Thoracic aorta (tissue), 2 donors: Measurements from ENCODE around the gene NMUR2. TPM values are rescaled to one million over a fixed set of nuclear protein-coding genes. Genes with fewer than 3 reads are reported as not detected.

Source experiments
- ATAC-seq: fragments of 150-250 bp; one replicate; pipeline ENCODE4 v1.8.0; 2017; ENCODE audit warnings: low read depth; ENCODE audit not compliant: insufficient number of reproducible peaks, low FRiP score
- DNase-seq: peaks from one replicate; pipeline ENCODE4 v3.0.0-alpha.2; 2020; ENCODE audit warnings: low spot score
- H3K27ac ChIP-seq, 2 donors: fragments of 200-600 bp; sonication (generic); 1 replicate in 1 of 2; 2 replicates in 1 of 2; pipeline ENCODE4 v1.5.1; 2016; ENCODE audit warnings: mild to moderate bottlenecking in 2 of 2, moderate library complexity in 2 of 2
- H3K27me3 ChIP-seq: fragments of 200-600 bp; sonication (generic); replicated peaks from 2 replicates; pipeline ENCODE4 v1.6.0; 2016; ENCODE audit warnings: mild to moderate bottlenecking; ENCODE audit not compliant: insufficient read depth
- H3K36me3 ChIP-seq: fragments of 200-600 bp; sonication (generic); one replicate; pipeline ENCODE4 v1.5.1; 2016
- H3K4me1 ChIP-seq, 2 donors: fragments of 200-600 bp; sonication (generic); 1 replicate in 1 of 2; 2 replicates in 1 of 2; pipeline versions ENCODE4 v1.5.1 to v1.6.0; 2016; ENCODE audit warnings: low read depth in 2 of 2, mild to moderate bottlenecking in 1 of 2; ENCODE audit not compliant: control insufficient read depth in 1 of 2
- H3K4me3 ChIP-seq: fragments of 200-600 bp; sonication (generic); 2 replicates; pipeline ENCODE4 v1.5.1; 2016; ENCODE audit warnings: mild to moderate bottlenecking
- H3K9me3 ChIP-seq: fragments of 200-600 bp; sonication (generic); 2 replicates; pipeline ENCODE4 v1.5.1; 2016
- total RNA-seq, 2 donors: library from RNA; depleted of rRNA; stranded (reverse); fragments of >200 nt; gene quantifications; one replicate each; pipeline versions ENCODE4 v1.1.0 to v1.2.3, GENCODE V29; 2016
- TF ChIP-seq, protein P1 (sequence below): fragments of 200-600 bp; sonication (generic); IDR thresholded peaks from one replicate; pipeline ENCODE4 v1.5.1; 2019; ENCODE audit warnings: antibody characterized with exemption

The NMUR2 gene
- total RNA-seq, 2 donors from 2014 or later: not detected

DNA sequence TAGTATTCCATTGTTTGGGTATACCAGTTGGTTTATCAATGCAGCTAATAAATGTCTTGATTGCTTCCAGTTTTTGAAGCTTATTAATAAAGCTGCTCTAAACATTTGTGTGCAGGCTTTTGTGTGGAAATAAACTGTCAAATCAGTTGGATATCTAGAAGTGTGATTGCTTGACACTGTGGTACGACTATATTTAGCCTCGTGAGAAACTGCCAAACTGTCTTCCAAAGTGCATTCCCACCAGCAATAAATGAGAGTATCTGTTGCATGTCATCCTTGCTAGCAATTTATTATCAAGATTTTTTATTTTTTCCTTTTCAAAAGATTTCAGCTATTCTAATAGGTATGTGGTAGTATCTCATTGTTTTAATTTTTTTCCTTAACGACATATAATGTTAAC lies 37.5 kb downstream of the NMUR2 start:
- Histone ChIP-seq H3K36me3 (no peaks in the 10 kb centered on the region), H3K27ac (no peak overlapping the region), H3K9me3 (no peaks in the 10 kb centered on the region), H3K27me3 (no peaks in the 10 kb centered on the region), H3K4me3 (no peak overlapping the region), H3K4me1 (no peaks in the 10 kb centered on the region)
- ATAC-seq (no peak), DNase-seq (no peak)
- TF ChIP-seq, protein P1, sequence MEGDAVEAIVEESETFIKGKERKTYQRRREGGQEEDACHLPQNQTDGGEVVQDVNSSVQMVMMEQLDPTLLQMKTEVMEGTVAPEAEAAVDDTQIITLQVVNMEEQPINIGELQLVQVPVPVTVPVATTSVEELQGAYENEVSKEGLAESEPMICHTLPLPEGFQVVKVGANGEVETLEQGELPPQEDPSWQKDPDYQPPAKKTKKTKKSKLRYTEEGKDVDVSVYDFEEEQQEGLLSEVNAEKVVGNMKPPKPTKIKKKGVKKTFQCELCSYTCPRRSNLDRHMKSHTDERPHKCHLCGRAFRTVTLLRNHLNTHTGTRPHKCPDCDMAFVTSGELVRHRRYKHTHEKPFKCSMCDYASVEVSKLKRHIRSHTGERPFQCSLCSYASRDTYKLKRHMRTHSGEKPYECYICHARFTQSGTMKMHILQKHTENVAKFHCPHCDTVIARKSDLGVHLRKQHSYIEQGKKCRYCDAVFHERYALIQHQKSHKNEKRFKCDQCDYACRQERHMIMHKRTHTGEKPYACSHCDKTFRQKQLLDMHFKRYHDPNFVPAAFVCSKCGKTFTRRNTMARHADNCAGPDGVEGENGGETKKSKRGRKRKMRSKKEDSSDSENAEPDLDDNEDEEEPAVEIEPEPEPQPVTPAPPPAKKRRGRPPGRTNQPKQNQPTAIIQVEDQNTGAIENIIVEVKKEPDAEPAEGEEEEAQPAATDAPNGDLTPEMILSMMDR: no peak

- Histone ChIP-seq H3K27me3 (no peaks in the 10 kb centered on the region), H3K4me1 (no peaks in the 10 kb centered on the region), H3K9me3 (no peaks in the 10 kb centered on the region), H3K4me3 (no peak overlapping the region), H3K36me3 (no peaks in the 10 kb centered on the region), H3K27ac (no peak overlapping the region)
- TF ChIP-seq, protein P1: no peak
- DNase-seq: no peak
- no peak for ATAC-seq
Observed at GRCh38 chr5:152366716-152367115, 38.4 kb downstream of the NMUR2 start.

DNA sequence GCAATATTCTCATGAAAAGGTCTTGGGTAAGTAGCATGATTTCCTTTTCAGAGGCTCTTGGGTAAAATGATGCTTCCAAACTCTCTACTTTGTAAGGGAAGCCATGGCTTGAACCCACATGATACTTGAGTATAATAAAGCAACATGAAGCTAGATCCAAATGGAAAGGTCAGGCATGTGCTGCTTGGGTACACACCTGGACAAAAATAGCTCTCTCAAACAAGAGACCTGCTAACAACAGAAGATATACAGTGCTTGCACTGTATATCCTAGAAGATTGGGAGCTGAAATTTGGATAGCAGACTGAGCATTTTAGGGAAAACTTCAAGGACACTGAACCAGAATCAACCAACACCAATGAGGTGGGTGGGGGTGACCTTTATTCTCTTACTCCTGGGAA lies 40.2 kb downstream of the NMUR2 start:
- H3K9me3 ChIP-seq: no peaks in the 10 kb centered on the region
- no peaks in the 10 kb centered on the region for H3K36me3 ChIP-seq
- no peak for ATAC-seq
- no peak overlapping the region for H3K27ac ChIP-seq
- H3K4me1 ChIP-seq: no peaks in the 10 kb centered on the region
- TF ChIP-seq, protein P1: no peak
- no peak overlapping the region for H3K4me3 ChIP-seq
- no peak for DNase-seq
- no peaks in the 10 kb centered on the region for H3K27me3 ChIP-seq

DNA sequence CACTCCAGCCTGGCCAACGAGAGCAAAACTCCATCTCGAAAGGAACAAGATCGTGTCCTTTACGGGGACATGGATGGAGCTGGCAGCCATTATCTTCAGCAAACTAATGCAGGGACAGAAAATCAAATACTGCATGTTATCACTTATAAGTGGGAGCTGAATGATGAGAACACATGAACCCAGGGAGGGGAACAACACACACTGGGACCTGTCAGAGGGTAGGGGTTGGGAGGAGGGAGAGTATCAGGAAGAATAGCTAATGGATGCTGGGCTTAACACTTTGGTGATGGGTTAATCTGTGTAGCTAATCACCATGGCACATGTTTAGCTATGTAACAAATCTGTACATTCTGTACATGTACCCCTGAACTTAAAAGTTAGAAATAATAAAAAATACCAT lies 40.9 kb downstream of the NMUR2 start:
- ATAC-seq (no peak), DNase-seq (no peak)
- H3K36me3 ChIP-seq: no peaks in the 10 kb centered on the region
- TF ChIP-seq, protein P1: no peak
- no peak overlapping the region for H3K4me3 ChIP-seq
- no peak overlapping the region for H3K27ac ChIP-seq
- H3K4me1 ChIP-seq: no peaks in the 10 kb centered on the region
- no peaks in the 10 kb centered on the region for H3K9me3 ChIP-seq
- H3K27me3 ChIP-seq: no peaks in the 10 kb centered on the region

DNA sequence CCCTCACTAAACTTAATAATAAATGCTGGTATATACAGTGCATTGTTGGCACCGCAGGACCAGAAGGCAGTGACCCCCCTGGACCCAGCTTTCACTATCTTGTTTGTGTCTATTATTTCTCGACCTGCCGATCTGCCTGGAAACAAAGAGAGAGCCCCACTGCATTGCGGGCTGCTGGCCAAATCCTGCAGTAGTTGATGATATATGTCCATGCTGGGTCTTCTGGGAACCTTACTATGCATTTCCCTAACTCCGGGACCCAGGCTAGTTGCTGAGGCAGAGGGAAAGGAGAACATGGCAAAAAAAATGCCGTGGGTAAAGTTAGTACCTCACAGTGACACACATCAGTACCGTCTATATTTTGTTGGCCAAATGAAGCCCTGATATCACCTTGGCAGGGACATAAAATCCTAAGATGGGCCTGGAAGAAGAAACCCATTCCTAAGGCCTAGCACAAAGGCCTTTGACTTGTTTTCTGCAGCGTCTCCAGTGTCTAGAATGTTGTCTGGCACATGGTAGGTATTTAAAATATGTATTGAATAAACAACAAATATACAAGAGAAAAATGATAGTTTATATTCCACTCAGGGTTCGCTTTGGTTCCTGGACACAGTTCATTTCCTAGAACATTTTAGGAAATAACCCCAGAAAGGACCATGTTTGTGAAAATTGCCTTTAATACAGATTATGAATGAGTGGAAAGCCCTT lies 46.1 kb downstream of the NMUR2 start:
- ATAC-seq (no peak), DNase-seq (no peak)
- TF ChIP-seq, protein P1: no peak
- no peak overlapping the region for H3K27ac ChIP-seq
- H3K36me3 ChIP-seq: no peaks in the 10 kb centered on the region
- no peak overlapping the region for H3K4me3 ChIP-seq
- no peaks in the 10 kb centered on the region for H3K9me3 ChIP-seq
- H3K27me3 ChIP-seq: no peaks in the 10 kb centered on the region
- H3K4me1 ChIP-seq: no peaks in the 10 kb centered on the region
